NOMO-1 treated with DMSO at 0.1 percent for 48 hours (cell line): Measurements from ENCODE around the gene TRIML1.

Experiments used
- DNase-seq: peaks from one replicate; lab custom pipeline; 2025; ENCODE audit not compliant: unreplicated experiment; lab: John Stamatoyannopoulos, UW

TRIML1 gene

DNA sequence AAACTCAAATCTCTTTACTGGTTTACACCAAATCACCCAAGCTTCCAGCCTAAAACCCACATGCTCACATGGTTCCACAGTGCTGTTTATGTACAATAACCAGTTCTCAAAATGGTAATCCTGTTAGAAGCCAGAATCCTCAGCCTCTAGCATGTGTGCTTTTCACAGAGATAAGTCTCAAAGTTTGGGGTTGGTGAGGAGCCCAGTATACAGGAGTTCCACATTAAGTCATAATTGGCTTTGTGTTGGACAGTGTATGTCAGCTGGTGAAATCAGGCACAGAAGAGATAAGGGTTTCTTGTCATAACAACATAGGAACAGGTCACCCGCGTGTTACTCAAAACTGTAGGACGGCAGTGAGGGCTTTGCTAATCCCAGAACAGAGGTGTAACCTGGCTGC, at the start of gene TRIML1:
TRIML1 (plus strand) TSS at position 301 of the 400 bp plus-strand sequence. CDS start 118 bp downstream, outside the sequence.
- no peak for DNase-seq

GRCh38 chr4:188092824-188093223, 46.4 kb upstream of the TRIML1 start:
- no peak for DNase-seq

DNA sequence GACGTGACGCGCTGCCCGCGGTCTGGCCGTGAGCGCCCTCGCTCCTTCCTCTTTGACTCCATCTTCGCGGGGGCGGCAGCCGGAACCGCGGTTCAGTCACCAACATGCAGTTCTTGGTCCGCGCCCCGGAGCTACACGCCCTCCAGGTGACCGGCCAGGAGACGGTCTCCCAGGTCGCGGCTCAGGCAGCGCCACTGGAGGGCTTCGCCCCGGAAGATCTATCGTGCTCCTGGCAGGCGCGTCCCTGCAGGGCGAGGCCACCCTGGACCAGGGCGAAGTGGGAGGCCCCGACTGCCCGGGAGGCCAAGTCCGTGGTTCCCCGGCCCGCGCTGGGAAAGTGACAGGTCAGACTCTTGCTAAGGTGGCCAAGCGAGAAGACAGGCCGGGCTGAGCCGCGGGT, 32.8 kb upstream of the TRIML1 start:
- DNase-seq: no peak

DNA sequence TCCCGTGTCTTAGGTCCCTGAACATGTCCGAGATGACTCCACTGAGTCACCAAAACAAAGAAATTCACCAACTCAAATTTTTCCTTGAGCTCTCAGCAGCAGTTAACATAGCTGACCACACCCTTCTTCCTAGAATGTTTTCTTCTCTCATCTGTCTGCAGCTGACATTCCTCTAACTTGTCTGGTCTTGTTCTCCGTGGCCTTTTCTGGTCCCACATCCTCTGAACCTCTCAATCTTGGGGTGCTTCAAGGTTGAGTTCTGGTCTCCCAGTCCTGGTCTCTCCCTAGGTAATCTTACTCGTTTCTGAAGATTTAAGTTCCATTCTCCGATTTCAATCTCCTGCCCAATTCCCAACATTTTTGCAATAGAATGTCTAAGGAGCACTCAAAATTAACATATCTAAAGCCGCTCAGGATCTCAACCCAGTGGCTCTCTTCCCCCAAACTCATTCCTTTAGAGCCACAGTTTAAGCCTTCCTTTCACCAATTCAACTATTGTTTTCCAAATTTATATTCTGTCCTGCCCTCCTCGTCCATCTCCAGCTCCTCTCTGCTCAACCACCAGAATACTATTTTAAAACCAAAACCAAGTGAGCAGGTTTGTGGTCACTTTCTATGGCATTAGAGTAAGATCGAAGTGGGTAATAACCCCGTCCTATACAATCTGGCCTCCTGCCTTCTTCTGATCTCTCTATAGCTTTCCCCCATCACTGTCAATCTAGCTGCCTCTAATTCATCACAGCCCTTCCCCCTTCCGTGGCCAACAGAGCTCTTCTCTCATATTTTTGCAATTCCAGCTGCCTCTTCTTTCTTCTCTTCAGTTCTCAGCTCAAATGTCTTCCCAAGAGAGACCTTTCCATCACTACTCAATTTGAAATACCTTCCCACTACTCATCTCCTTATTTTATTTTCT, 31.1 kb upstream of the TRIML1 start:
- DNase-seq: no peak

- DNase-seq: no peak
Measured at GRCh38 chr4:188109157-188109755, 30.0 kb upstream of the TRIML1 start, which contains the start of gene TRIML2. Gene TRIML2 (minus strand): TSS chr4:188109603. CDS start chr4:188105368, 4,235 bp downstream.

GRCh38 chr4:188110036-188110435, 29.2 kb upstream of the TRIML1 start:
- DNase-seq: no peak

GRCh38 chr4:188110741-188111471, 28.3 kb upstream of the TRIML1 start:
- no peak for DNase-seq

GRCh38 chr4:188111955-188112354, 27.3 kb upstream of the TRIML1 start:
- no peak for DNase-seq

DNA sequence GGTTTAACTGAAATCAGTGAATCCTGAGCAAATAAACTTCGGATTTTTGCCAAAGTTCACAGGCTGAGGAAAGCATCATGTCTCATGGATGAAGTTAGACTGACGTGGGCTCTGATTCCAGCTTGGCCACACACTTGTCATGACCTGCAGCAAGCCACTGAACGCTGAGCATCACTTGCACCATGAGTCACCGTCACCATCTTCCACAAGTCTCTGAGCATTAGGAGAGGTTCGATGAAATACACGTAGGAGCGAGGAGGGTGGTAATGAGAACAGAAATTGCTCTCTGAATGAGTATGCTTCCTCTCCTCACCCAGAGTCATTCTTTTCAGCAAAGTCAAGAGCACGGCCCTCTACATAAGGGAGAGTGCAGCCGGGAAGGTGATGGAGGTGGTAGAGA, 26.1 kb upstream of the TRIML1 start:
- no peak for DNase-seq

- DNase-seq: no peak
Measured at GRCh38 chr4:188117631-188118324, 21.5 kb upstream of the TRIML1 start.

DNA sequence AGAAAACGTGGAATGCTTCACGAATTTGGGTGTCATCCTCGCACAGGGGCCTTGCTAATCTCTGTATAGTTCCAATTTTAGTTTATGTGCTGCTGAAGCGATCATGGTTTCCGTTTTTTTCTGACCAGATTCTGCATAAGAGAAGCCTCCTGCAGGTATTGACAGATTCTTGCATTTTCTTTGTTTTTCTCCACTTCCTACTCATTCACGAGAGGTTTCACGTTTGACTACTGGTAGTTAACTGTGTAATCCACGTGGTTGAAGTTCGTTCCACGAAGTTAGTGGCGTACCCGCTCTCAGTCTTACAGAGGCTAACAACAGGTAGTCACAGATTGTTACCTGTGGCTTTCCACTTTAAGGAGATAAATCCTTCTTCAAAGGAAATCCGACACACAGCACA, 17.7 kb upstream of the TRIML1 start:
- no peak for DNase-seq

DNA sequence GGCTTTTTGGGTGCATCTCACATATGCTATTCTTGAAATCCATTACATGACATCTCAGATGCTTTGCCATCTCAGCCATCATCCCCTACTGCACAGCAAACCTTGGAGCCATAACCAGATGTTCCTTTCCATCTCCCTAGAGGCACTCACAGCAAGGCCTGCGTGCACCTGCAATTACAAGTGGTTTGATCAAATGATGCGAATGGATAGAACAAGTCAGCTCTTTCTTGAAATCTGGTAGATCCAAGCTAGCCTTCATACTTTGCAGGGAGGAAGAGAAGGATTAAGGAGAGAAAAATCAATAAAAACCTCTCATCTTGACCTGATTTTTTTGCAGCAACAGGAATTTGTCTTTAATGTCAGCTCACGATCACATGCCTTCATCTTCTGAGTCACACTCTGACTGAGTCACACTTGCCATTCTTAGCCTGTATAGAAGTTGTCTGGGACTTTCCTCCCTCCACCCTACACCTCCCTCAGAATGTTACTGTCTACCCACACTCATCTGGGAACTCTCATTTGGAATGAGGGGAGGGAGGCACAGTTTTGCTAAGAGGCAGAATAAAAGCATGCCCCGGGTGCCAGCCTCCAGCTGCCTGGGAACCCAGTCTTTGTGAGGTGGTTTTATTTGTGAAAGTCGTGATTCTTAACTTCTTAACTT, 11.9 kb upstream of the TRIML1 start:
- DNase-seq: no peak

DNA sequence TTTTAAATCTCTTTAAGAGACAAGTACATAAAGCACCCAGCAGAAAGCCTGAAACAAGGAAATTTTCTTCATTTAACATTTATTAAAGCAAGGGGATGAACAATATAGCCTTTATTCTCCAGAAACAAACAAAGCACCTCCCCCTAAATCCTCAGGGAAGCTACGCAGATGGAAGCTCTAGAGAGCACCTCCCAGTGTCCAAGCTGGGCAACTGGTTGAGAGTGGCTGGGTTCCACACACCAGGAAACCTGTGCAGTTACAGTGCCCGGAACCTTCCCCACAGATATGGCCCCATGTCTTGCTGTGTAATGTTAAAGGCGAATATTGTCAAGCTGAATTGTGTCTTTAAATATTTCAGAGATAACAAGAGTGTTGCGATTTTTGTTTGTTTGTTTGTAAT, 8.9 kb upstream of the TRIML1 start:
- DNase-seq: no peak

DNA sequence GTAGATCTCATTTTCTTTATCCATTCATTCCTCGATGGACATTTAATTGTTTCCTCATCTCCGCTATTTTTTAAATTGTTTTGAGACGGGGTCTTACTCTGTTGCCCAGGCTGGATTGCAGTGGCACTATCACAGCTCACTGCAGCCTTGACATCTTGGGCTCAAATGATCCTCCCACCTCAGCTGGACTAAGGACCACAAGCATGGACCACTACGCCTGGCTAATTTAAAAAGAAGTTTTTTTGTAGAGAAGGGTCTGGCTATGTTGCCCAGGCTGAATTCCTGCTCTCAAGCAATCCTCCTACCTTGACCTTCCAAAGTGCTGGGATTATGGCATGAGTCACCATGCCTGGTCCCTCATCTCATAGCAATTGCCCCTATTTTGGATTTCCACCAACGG, 7.0 kb upstream of the TRIML1 start:
- no peak for DNase-seq

DNA sequence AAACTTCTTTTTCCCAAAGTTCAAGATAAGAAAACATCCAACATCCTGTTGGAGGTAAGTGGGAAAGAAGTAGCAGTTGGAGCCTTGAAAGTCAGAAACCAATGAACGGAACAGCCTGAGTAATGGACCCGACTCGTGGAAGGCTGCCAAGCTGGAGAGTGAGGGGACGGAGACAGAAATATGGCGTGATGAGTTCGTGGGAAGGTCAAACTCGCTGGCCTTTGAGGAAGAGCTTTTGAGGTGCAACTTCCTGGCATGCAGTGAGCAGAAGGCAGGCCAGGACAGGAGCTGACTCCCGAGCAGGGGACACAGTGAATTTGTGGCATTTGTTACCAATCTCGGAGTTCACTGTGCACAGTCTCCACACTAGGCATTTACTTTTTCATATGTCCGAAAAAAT, 1.0 kb upstream of the TRIML1 start:
- DNase-seq: no peak

- DNase-seq: no peak
Measured at GRCh38 chr4:188139671-188140070, 430 bp downstream of the TRIML1 start.

- DNase-seq: no peak
Measured at GRCh38 chr4:188143731-188144130, 4.5 kb downstream of the TRIML1 start.

- DNase-seq: no peak
Measured at GRCh38 chr4:188145601-188146000, 6.4 kb downstream of the TRIML1 start.

- no peak for DNase-seq
Measured at GRCh38 chr4:188146618-188147017, 7.4 kb downstream of the TRIML1 start.

- no peak for DNase-seq
Measured at GRCh38 chr4:188147176-188147575, 7.9 kb downstream of the TRIML1 start.

GRCh38 chr4:188147776-188148175, 8.5 kb downstream of the TRIML1 start:
- DNase-seq: no peak
